Astrocyte of the cerebellum (primary cell): Measurements from ENCODE around the gene PSMG4.

Experiments
- DNase-seq: peaks from one replicate; pipeline ENCODE4 v3.0.0-alpha.2; 2011; ENCODE audit warnings: low read depth
- H3K4me3 ChIP-seq: 2 replicates; pipeline ENCODE4 v1.5.1; 2011; ENCODE audit warnings: mild to moderate bottlenecking, low read depth, low read length, moderate library complexity
- CTCF ChIP-seq: IDR thresholded peaks from 2 replicates; pipeline ENCODE4 v1.5.1; 2012; ENCODE audit warnings: low read length, low read depth, moderate library complexity, mild to moderate bottlenecking; ENCODE audit errors: missing control alignments
- in situ Hi-C: cut with HindIII; loops from 2 replicates; pipeline ENCODE4 v1.10.0; 2017; ENCODE audit warnings: low sequenced_read_pairs

The PSMG4 gene

GRCh38 chr6:3296078-3296477 lies 37.3 kb downstream of the PSMG4 start:
- in situ Hi-C loops: loop anchor here (5.0 to 25.0 kb wide), 3 partner anchors 46 to 691 kb away; no protein-coding TSS in a partner anchor
- no peak for TF ChIP-seq CTCF
- DNase-seq: no peak
- no peak overlapping the region for H3K4me3 ChIP-seq

- no peak for TF ChIP-seq CTCF
- in situ Hi-C loops: loop anchor here (5.0 to 25.0 kb wide), 3 partner anchors 46 to 691 kb away; no protein-coding TSS in a partner anchor
- H3K4me3 ChIP-seq: no peak overlapping the region
- no peak for DNase-seq
Observed at GRCh38 chr6:3296537-3296936, 37.8 kb downstream of the PSMG4 start.

DNA sequence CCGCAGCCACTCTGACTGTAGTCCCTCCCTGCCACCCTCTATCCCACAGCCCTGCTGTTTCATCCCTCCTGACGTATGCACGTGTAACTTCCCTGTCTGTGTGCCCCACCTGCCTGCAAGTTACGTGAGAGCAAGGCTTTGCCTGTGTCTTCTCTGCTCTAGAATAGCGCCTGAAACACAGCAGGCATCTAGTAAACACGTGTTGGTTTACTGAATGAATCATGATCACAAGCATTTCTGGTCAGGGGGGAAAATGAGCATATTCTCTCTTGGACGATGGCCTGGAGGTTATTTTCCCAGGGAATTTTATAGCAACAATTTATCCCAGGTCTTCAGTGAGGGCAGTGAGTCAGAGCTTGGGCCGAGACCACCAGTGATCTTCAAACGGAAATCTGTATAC lies 38.3 kb downstream of the PSMG4 start:
- TF ChIP-seq CTCF: no peak
- no peak overlapping the region for H3K4me3 ChIP-seq
- in situ Hi-C loops: loop anchor here (5.0 to 25.0 kb wide), 3 partner anchors 45 to 690 kb away; no protein-coding TSS in a partner anchor
- peak; percentile 86 for DNase-seq

DNA sequence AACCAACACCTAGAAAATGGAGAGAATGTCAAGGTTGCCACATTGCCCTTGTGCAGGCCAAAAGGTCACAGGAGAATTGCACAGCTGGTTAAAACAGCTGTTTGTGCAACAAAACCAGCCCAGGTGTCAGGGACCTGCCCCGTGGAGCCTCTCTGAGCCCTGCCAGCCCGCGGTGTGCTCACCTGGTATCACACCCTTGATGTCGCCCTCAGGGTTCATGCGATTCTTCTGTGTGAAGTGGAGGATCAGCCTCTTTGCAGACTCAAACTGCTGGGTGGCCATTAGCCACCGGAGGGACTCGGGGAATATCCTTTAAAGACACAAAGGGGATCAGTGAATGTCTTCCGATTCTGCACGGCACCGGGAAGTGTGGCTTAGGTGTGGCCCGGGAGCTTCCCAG lies 39.2 kb downstream of the PSMG4 start:
- TF ChIP-seq CTCF: no peak
- in situ Hi-C loops: loop anchor here (5.0 to 25.0 kb wide), 3 partner anchors 44 to 689 kb away; no protein-coding TSS in a partner anchor
- no peak overlapping the region for H3K4me3 ChIP-seq
- DNase-seq: no peak

DNA sequence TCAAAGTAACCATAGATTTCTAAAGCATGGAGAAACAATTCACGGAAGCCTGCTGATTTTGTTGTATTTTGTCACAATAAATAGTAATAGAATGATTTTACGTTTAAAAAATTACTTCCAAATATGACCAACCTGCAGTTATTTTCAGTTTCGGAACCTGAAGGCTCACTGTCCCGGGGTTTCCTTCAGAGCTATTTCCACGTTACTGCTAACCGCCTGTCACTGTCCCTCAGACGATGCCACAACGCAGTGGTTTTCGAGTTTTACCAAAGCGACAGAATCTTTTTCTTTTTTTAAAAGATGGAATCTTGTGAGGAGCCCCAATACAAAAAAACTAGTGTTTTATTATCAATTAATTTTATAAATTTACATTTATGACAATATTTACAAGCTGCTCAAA lies 40.5 kb downstream of the PSMG4 start:
- in situ Hi-C loops: loop anchor here (5.0 to 25.0 kb wide), 3 partner anchors 43 to 688 kb away; no protein-coding TSS in a partner anchor

DNA sequence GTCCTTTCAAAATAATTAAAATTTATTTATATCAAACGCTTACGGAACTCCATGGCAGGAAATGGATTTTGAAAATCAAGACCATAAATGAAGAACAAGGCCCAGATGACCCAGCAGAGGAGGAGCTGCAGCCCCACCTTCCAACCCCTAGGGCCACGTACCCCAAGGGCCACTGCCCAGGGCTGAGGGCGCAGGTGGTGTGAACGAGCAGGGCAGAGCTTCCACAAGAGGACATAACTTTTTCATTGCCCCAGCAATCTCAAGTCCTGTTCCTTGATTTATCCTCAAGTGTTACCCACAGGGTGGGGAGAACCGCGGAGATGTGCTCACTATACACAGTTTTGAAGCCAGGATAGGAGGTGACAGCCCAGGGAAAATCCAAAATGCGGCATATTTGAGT lies 42.8 kb downstream of the PSMG4 start:
- DNase-seq: no peak
- in situ Hi-C loops: no loop called here
- TF ChIP-seq CTCF: no peak

More for the DNA sequence above, 40.5 kb downstream of the PSMG4 start:
- no peak overlapping the region for H3K4me3 ChIP-seq
- TF ChIP-seq CTCF: no peak
- no peak for DNase-seq

More for the DNA sequence above, 42.8 kb downstream of the PSMG4 start:
- H3K4me3 ChIP-seq: no peak overlapping the region
